Type B pancreatic cell (in vitro differentiated cells): ENCODE results near the gene IL13RA1. TPM values are rescaled to one million over a fixed set of nuclear protein-coding genes. Genes with fewer than 3 reads are reported as not detected.
"Not testable (repeated sequence)": the region's sequence is repeated elsewhere in the genome, so short reads cannot be mapped to it uniquely, and the experiment has no call there.

Experiments
- DNase-seq: peaks from one replicate; pipeline ENCODE4 v3.0.0; 2021; ENCODE audit warnings: mixed read lengths; ENCODE audit not compliant: unreplicated experiment; ENCODE audit errors: extremely low spot score
- H3K27ac Mint-ChIP-seq: 2 replicates; pipeline ENCODE4 v1.8.0; 2021; ENCODE audit warnings: mild to moderate bottlenecking, mixed read lengths
- H3K27me3 Mint-ChIP-seq: 2 replicates; pipeline ENCODE4 v1.8.0; 2021; ENCODE audit warnings: mixed read lengths
- H3K36me3 Mint-ChIP-seq: 2 replicates; pipeline ENCODE4 v1.8.0; 2021; ENCODE audit warnings: mixed read lengths
- H3K4me1 Mint-ChIP-seq: one replicate; pipeline ENCODE4 v1.8.0; 2021; ENCODE audit warnings: mixed read lengths; ENCODE audit not compliant: unreplicated experiment
- H3K4me3 Mint-ChIP-seq: 2 replicates; pipeline ENCODE4 v1.8.0; 2021; ENCODE audit warnings: mild to moderate bottlenecking, mixed read lengths
- H3K9me3 Mint-ChIP-seq: 2 replicates; pipeline ENCODE4 v1.8.0; 2021; ENCODE audit warnings: mixed read lengths
- CTCF ChIP-seq: fragments of 200-600 bp; sonication (generic); conservative IDR thresholded peaks from 2 replicates; pipeline ENCODE4 v1.5.0; 2021; ENCODE audit warnings: antibody characterized with exemption, mild to moderate bottlenecking
- total RNA-seq: library from RNA; stranded (reverse); gene quantifications from 2 replicates; pipeline ENCODE4 v1.2.1, GENCODE V29; 2021; ENCODE audit warnings: low replicate concordance

The IL13RA1 gene
- total RNA-seq, 1 donor from 2014 or later = 27.5 TPM

- no peaks in the 10 kb centered on the region for H3K36me3 Mint-ChIP-seq
- DNase-seq = no peak
- H3K4me3 Mint-ChIP-seq = no peak overlapping the region
- H3K9me3 Mint-ChIP-seq = peaks cover 4% of the 10 kb centered on the region
- TF ChIP-seq CTCF = no peak
- no peak overlapping the region for H3K27ac Mint-ChIP-seq
- peaks cover 11% of the 10 kb centered on the region for H3K4me1 Mint-ChIP-seq
- H3K27me3 Mint-ChIP-seq = no peaks in the 10 kb centered on the region
Observed at GRCh38 chrX:118795528-118796280, 68.3 kb downstream of the IL13RA1 start.

GRCh38 chrX:118802857-118803256 lies 75.5 kb downstream of the IL13RA1 start:
- Mint-ChIP-seq H3K36me3 (no peaks in the 10 kb centered on the region), H3K27ac (no peak overlapping the region), H3K27me3 (no peaks in the 10 kb centered on the region), H3K4me3 (no peak overlapping the region), H3K9me3 (peaks cover 4% of the 10 kb centered on the region), H3K4me1 (no peaks in the 10 kb centered on the region)
- TF ChIP-seq CTCF = no peak
- no peak for DNase-seq

- TF ChIP-seq CTCF = peak; percentile 77
- Mint-ChIP-seq H3K27me3 (no peaks in the 10 kb centered on the region), H3K27ac (no peak overlapping the region), H3K9me3 (no peaks in the 10 kb centered on the region), H3K4me3 (no peak overlapping the region), H3K36me3 (no peaks in the 10 kb centered on the region), H3K4me1 (no peaks in the 10 kb centered on the region)
- DNase-seq = no peak
Observed at GRCh38 chrX:118807151-118808017, 80.0 kb downstream of the IL13RA1 start.

- H3K4me3 Mint-ChIP-seq, H3K4me1 Mint-ChIP-seq, DNase-seq, H3K27me3 Mint-ChIP-seq, H3K36me3 Mint-ChIP-seq, H3K27ac Mint-ChIP-seq, H3K9me3 Mint-ChIP-seq: not testable (repeated sequence)
Observed at GRCh38 chrX:118817257-118817656, 89.9 kb downstream of the IL13RA1 start.

GRCh38 chrX:118823263-118824172 lies 96.1 kb downstream of the IL13RA1 start, which contains the start of gene ZCCHC12:
Gene ZCCHC12 (plus strand): TSS chrX:118823824. CDS start chrX:118825245, 1,421 bp downstream.
- peaks cover 57% of the 10 kb centered on the region for H3K27me3 Mint-ChIP-seq
- peak; percentile 22 for TF ChIP-seq CTCF
- DNase-seq = peak; percentile 72
- H3K36me3 Mint-ChIP-seq = no peaks in the 10 kb centered on the region
- H3K27ac Mint-ChIP-seq = no peak within 1 kb of the TSS
- peak within 1 kb of the TSS; percentile 88 for H3K4me3 Mint-ChIP-seq
- no peaks in the 10 kb centered on the region for H3K9me3 Mint-ChIP-seq
- H3K4me1 Mint-ChIP-seq = no peaks in the 10 kb centered on the region
